ENCODE data around the gene TMPRSS13. TPM values are rescaled to one million over a fixed set of nuclear protein-coding genes. Genes with fewer than 3 reads are reported as not detected.

The TMPRSS13 gene
- polyA plus RNA-seq, 2 of the 4 experiments (the other 2 are of a cell fraction): not detected

GRCh38 chr11:117871160-117871559, 58.0 kb downstream of the TMPRSS13 start:
- H3K4me1 ChIP-seq: no peaks in the 10 kb centered on the region
- H3K9me3 ChIP-seq: no peaks in the 10 kb centered on the region
- FAIRE-seq (no peak), ATAC-seq (no peak), DNase-seq (ENCODE audit: low read depth in 1 of 2, low spot score in 1 of 2) (no peak)
- WGBS (ENCODE audit: missing lambda C conversion rate): 84% methylated on average over 11 of the region's 18 CpGs
- H3K27ac ChIP-seq: no peak overlapping the region
- H3K4me2 ChIP-seq: no peak overlapping the region
- POLR2A ChIA-PET: no interaction called here
- H3K4me3 ChIP-seq: no peak overlapping the region
- TF ChIP-seq CBX8 (IDR thresholded peaks at IDR 0.05) (no peak), FOSB (CRISPR knock-in tag; IDR thresholded peaks at IDR 0.05) (no peak), POLR2A (IDR thresholded peaks at IDR 0.05; ENCODE audit: low read length) (no peak), RAD21 (conservative IDR thresholded peaks at IDR 0.05 in 1 of 2, IDR thresholded peaks at IDR 0.05 in 1 of 2) (no peak), REST (IDR thresholded peaks at IDR 0.05) (no peak), RFX5 (IDR thresholded peaks at IDR 0.05) (no peak), MAFK (IDR thresholded peaks at IDR 0.05; ENCODE audit: partially characterized antibody) (no peak), NPAS2 (CRISPR knock-in tag; IDR thresholded peaks at IDR 0.05; ENCODE audit: borderline replicate concordance) (no peak), EHF (CRISPR knock-in tag; IDR thresholded peaks at IDR 0.05) (no peak), HOXB13 (CRISPR knock-in tag; IDR thresholded peaks at IDR 0.05; ENCODE audit: low read depth) (no peak)
- CTCF ChIA-PET: interaction anchor here (1.7 kb wide), 1 partner anchor 75 kb away, joined by 5 read pairs; no protein-coding TSS in a partner anchor

DNA sequence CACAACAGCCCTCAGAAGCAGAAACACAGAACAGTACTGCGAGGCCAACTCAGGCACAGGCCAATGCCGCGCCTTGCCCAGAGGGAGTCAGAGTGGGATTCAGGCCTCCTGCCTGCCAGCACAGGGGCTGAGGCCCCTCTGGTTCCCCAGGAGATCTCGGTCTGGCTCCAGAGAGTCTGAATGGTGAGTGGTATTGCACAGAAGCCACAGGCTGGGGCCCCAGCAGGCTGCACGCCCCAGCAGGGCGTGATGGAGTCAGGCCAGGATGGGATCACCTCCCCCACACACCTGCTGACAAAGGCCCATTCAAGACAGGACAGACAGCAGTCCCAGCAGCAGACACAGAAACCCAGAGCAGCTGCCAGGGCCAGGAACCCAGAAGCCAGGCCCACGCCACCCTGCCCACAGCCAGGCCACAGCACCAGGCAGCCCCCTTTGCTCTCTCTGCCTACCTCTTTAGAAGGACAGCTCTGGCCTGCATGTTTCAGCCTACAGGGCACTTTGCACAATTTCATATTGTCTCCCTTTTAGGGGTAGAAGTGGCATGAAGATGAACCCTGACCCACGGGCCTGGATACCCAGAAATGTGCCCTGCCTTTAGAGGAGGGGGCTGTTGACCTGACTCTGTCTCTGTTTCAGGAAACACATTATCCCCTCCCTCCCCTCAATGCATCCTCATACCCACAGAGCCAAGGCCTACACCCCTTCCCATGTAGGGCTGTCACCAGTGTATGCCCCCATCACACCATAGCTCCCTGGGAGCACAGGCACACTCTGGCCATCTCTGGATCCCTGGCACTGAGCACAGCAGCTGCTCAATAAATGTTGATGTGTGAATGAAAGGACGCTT, 58.9 kb downstream of the TMPRSS13 start:
- ChIA-PET POLR2A (no interaction called here), CTCF (interaction anchor here (1.7 kb wide), 1 partner anchor 76 kb away, joined by 5 read pairs; no protein-coding TSS in a partner anchor)
- WGBS (ENCODE audit: missing lambda C conversion rate): 82% methylated on average over 7 of the region's 9 CpGs
- ATAC-seq (no peak), DNase-seq (ENCODE audit: low read depth in 1 of 2, low spot score in 1 of 2) (no peak), FAIRE-seq (no peak)
- Histone ChIP-seq H3K4me1 (no peaks in the 10 kb centered on the region), H3K9me3 (no peaks in the 10 kb centered on the region), H3K27ac (no peak overlapping the region), H3K4me3 (no peak overlapping the region), H3K4me2 (no peak overlapping the region)
- TF ChIP-seq GATA3 (IDR thresholded peaks at IDR 0.05; ENCODE audit: borderline replicate concordance) (no peak), ZNF302 (CRISPR knock-in tag; IDR thresholded peaks at IDR 0.05) (no peak), REST (IDR thresholded peaks at IDR 0.05) (no peak), POLR2AphosphoS2 (conservative IDR thresholded peaks at IDR 0.05; ENCODE audit: low read length) (no peak), SMC3 (IDR thresholded peaks at IDR 0.05) (no peak)
- TF ChIP-seq, protein P1, sequence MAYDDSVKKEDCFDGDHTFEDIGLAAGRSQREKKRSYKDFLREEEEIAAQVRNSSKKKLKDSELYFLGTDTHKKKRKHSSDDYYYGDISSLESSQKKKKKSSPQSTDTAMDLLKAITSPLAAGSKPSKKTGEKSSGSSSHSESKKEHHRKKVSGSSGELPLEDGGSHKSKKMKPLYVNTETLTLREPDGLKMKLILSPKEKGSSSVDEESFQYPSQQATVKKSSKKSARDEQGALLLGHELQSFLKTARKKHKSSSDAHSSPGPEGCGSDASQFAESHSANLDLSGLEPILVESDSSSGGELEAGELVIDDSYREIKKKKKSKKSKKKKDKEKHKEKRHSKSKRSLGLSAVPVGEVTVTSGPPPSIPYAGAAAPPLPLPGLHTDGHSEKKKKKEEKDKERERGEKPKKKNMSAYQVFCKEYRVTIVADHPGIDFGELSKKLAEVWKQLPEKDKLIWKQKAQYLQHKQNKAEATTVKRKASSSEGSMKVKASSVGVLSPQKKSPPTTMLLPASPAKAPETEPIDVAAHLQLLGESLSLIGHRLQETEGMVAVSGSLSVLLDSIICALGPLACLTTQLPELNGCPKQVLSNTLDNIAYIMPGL (CRISPR knock-in tag; IDR thresholded peaks at IDR 0.05; ENCODE audit: borderline replicate concordance): no peak
- TF ChIP-seq, protein P2, sequence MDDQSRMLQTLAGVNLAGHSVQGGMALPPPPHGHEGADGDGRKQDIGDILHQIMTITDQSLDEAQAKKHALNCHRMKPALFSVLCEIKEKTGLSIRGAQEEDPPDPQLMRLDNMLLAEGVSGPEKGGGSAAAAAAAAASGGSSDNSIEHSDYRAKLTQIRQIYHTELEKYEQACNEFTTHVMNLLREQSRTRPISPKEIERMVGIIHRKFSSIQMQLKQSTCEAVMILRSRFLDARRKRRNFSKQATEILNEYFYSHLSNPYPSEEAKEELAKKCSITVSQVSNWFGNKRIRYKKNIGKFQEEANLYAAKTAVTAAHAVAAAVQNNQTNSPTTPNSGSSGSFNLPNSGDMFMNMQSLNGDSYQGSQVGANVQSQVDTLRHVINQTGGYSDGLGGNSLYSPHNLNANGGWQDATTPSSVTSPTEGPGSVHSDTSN (IDR thresholded peaks at IDR 0.05): no peak

All from A549 (cell line).